GM12875 (cell line): Measurements from ENCODE around the gene LCP1.

ENCODE experiments used
- H3K4me3 ChIP-seq: one replicate; pipeline ENCODE4 v1.5.1; 2011; ENCODE audit warnings: low read depth, low read length, control low read depth
- CTCF ChIP-seq: IDR thresholded peaks from 2 replicates; pipeline ENCODE4 v1.5.1; 2011; ENCODE audit warnings: low read depth, mild to moderate bottlenecking, control low read depth, inconsistent platforms, low read length, moderate library complexity, borderline replicate concordance; ENCODE audit not compliant: insufficient read depth

Gene LCP1

DNA sequence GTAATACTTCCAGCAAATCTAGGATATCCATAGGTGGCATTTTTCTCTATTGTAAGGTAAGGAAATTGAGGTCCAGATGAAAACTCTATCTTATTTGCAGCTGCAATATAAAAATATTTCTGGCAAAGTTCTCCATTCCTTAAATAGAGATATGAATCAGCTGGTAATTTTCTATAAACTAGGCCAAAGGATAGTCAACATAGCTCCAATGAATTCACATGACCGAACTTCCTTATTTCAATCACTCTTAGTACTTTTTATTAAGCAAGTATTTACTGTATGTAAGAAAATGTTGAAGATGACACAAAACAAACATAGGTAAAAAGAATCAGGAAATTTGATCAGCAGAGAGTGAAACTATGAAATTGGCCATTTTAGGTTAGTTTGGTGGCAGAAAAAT is 13.0 kb upstream of the LCP1 start:
- no peak overlapping the region for H3K4me3 ChIP-seq
- no peak for TF ChIP-seq CTCF

GRCh38 chr13:46192412-46192811 is 10.4 kb upstream of the LCP1 start:
- H3K4me3 ChIP-seq = no peak overlapping the region
- no peak for TF ChIP-seq CTCF

GRCh38 chr13:46185634-46186033 is 3.7 kb upstream of the LCP1 start:
- TF ChIP-seq CTCF = no peak
- H3K4me3 ChIP-seq = no peak overlapping the region

DNA sequence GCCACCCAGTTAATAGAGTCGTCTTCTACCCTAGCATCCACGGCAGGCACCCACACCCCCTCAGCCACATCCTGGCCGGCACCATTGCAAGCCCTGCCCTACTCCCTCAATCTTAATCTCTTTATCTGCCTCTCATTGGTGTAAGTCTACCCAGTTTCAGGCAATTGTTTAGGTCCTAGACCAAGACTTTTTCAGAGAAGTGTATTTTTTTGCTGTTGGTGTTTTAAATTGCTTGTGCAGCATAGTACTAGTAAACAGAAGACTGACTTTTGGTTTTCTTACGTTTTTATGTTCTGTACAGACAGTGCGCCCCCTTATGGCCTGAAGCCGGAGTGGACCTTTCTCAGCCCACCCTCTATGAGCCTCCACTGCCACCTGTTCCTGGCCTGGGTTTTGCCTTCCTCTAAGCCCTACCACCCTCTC is 2.3 kb upstream of the LCP1 start:
- H3K4me3 ChIP-seq = peak overlapping the region; percentile 42
- TF ChIP-seq CTCF = peak; percentile 80

GRCh38 chr13:46183018-46183946 is 1.3 kb upstream of the LCP1 start:
- no peak for TF ChIP-seq CTCF
- H3K4me3 ChIP-seq = peak overlapping the region; percentile 48

DNA sequence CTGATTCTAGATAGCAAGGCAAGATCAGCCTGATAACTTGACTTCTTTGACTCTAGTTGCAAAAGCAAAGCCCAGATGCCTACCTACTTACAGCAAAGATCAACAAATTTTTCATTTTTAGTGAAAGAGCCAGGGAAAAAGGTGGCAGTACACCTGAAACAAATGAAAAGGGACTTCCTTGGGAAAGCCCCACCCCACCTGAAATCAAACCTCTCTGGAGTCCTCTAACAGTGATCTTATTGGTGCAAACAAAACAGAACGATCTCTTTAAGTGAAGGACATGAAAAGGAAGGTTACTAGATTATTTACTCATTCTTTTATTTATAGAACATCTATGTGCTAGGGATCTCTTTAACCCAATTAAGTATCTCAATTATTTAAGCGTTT is 507 bp upstream of the LCP1 start:
- no peak for TF ChIP-seq CTCF
- H3K4me3 ChIP-seq = peak overlapping the region; percentile 36

- no peak for TF ChIP-seq CTCF
- peak overlapping the region; percentile 85 for H3K4me3 ChIP-seq
These were observed 569 bp downstream of the LCP1 start for GRCh38 chr13:46181377-46181839.
